ENCODE measurements around the gene SPACA4. TPM values are rescaled to one million over a fixed set of nuclear protein-coding genes. Genes with fewer than 3 reads are reported as not detected.

Gene SPACA4
- total and polyA plus RNA-seq, 10 of the 15 experiments (the other 5 are each of a cell fraction or from before 2014, with no cell fraction given) = not detected

GRCh38 chr19:48632692-48633147 is 26.2 kb downstream of the SPACA4 start:
- TF ChIP-seq SMAD5 (IDR thresholded peaks at IDR 0.05; ENCODE audit: low read depth) = no peak
- no peak for TF ChIP-seq GATAD2B (conservative IDR thresholded peaks at IDR 0.05; ENCODE audit: low read depth)
- no peak for TF ChIP-seq SUZ12 (IDR thresholded peaks at IDR 0.05; ENCODE audit: unreplicated experiment)
- no peak for TF ChIP-seq WRNIP1 (IDR thresholded peaks at IDR 0.05; ENCODE audit: borderline replicate concordance, low read depth, low read length)
- TF ChIP-seq CHD2 (IDR thresholded peaks at IDR 0.05; ENCODE audit: borderline replicate concordance, low read depth, low read length) = no peak
- TF ChIP-seq CEBPB (IDR thresholded peaks at IDR 0.05; ENCODE audit: borderline replicate concordance in 1 of 2, low read depth in 2 of 2, low read length in 2 of 2) = no peak
- TF ChIP-seq PML (IDR thresholded peaks at IDR 0.05; ENCODE audit: low read length) = no peak
- no peak for TF ChIP-seq ZBED1 (IDR thresholded peaks at IDR 0.05; ENCODE audit: borderline replicate concordance)
- no peak for TF ChIP-seq CREM (IDR thresholded peaks at IDR 0.05; ENCODE audit: low read depth)
- TF ChIP-seq MAX (IDR thresholded peaks at IDR 0.05; ENCODE audit: low read depth, low read length) = no peak
- no peak for TF ChIP-seq ZNF207 (IDR thresholded peaks at IDR 0.05; ENCODE audit: borderline replicate concordance)
- TF ChIP-seq SREBF1 (IDR thresholded peaks at IDR 0.05; ENCODE audit: low read length) = no peak
- no peak; the same call in 1 of the 2 replicates for TF ChIP-seq MTA3 (IDR thresholded peaks at IDR 0.05; ENCODE audit: borderline replicate concordance, low read length)
- TF ChIP-seq YY1 (IDR thresholded peaks at IDR 0.05; ENCODE audit: low read depth, low read length) = no peak
- TF ChIP-seq BCLAF1 (IDR thresholded peaks at IDR 0.05) = no peak
- no peak for TF ChIP-seq HCFC1 (IDR thresholded peaks at IDR 0.05; ENCODE audit: low read length)
- TF ChIP-seq FOS (IDR thresholded peaks at IDR 0.05; ENCODE audit: borderline replicate concordance, extremely low read depth, insufficient read length) = no peak
- TF ChIP-seq TBL1XR1 (IDR thresholded peaks at IDR 0.05; ENCODE audit: low read depth, low read length) = no peak
- no peak for TF ChIP-seq RBBP5 (conservative IDR thresholded peaks at IDR 0.05)
- TF ChIP-seq NBN (IDR thresholded peaks at IDR 0.05) = no peak
- ChIA-PET POLR2A (interaction anchor here (0.7 to 3.3 kb wide), 5 partner anchors 11 to 361 kb away, joined by 3 to 62 read pairs (median 7); partner anchors contain the start of genes CA11, RPL18, RUVBL2 and SPHK2), RAD21 (ENCODE audit: unreplicated experiment) (interaction anchor here (1.6 to 3.4 kb wide), 5 partner anchors 9 to 48 kb away, joined by 4 to 16 read pairs (median 10); partner anchors contain the start of genes CA11, RPL18 and SPHK2), SMC1A (ENCODE audit: uncharacterized antibody, unreplicated experiment) (interaction anchor here (1.2 to 2.8 kb wide), 4 partner anchors 10 to 15 kb away, joined by 3 to 22 read pairs (median 9); partner anchors contain the start of genes CA11, RPL18 and SPHK2), CTCF (interaction anchor here (0.8 to 2.2 kb wide), 3 partner anchors 13 to 45 kb away, joined by 4 to 9 read pairs (median 6); partner anchors contain the start of genes RPL18 and SPHK2)
- intact Hi-C loops (cut with micrococcal nuclease; ENCODE audit: unreplicated experiment) = loop anchor here (10.0 kb wide), 1 partner anchor 332 kb away; the partner anchor contains the start of gene FTL
- ATAC-seq = no peak
- H3K4me3 ChIP-seq = no peak overlapping the region
- peaks cover 4 to 5% of the 10 kb centered on the region in 2 experiments; a peak in 3 of 4 replicates for H3K36me3 ChIP-seq (ENCODE audit: control insufficient read depth in 2 of 2, insufficient read depth in 2 of 2, low read length in 1 of 2)
- peak; percentile 23 for FAIRE-seq
- no peaks in the 10 kb centered on the region for H3K27me3 ChIP-seq (replicated peaks in 1 of 2; ENCODE audit: control insufficient read depth in 2 of 2, insufficient read depth in 2 of 2, low read length in 1 of 2)
- H3K4me2 ChIP-seq (ENCODE audit: control insufficient read depth, insufficient read depth) = no peak overlapping the region
- H3K79me2 ChIP-seq (ENCODE audit: control insufficient read depth, insufficient read depth, low read length) = peaks cover 5% of the 10 kb centered on the region
- in situ Hi-C loops (cut with MboI) = loop anchor here (25.0 kb wide), 1 partner anchor 1255 kb away; the partner anchor contains the start of genes AKT1S1, IL4I1 and TBC1D17
- H2AFZ ChIP-seq (ENCODE audit: control insufficient read depth, low read depth, low read length) = no peak overlapping the region
- no peak for DNase-seq (ENCODE audit: low read depth, low spot score)
- no peak overlapping the region for H3K9ac ChIP-seq (ENCODE audit: control insufficient read depth, insufficient read depth, low read length)
- H3K4me1 ChIP-seq (ENCODE audit: control insufficient read depth, insufficient read depth, low read length) = peaks cover 20% of the 10 kb centered on the region
- H3K9me3 ChIP-seq (replicated peaks; ENCODE audit: control insufficient read depth, insufficient read depth, low read length) = no peaks in the 10 kb centered on the region
- no TSS peak for BruUV-seq (replicated peaks)
- no peaks in the 10 kb centered on the region for H4K20me1 ChIP-seq (ENCODE audit: control insufficient read depth, insufficient read depth)
- no peak overlapping the region for H3K27ac ChIP-seq (ENCODE audit: control insufficient read depth, insufficient read depth)

Data from GM12878 (cell line).